Activated CD8-positive, alpha-beta memory T cell treated with anti-CD3 and anti-CD28 coated beads for 48 hours (primary cell): ENCODE measurements around the gene CARD8.

Source experiments
- DNase-seq, 3 experiments: peaks; one replicate each; pipeline ENCODE4 v3.0.0-alpha.2; 2020; ENCODE audit warnings: low read depth in 2 of 3, low spot score in 2 of 3

Gene CARD8

DNA sequence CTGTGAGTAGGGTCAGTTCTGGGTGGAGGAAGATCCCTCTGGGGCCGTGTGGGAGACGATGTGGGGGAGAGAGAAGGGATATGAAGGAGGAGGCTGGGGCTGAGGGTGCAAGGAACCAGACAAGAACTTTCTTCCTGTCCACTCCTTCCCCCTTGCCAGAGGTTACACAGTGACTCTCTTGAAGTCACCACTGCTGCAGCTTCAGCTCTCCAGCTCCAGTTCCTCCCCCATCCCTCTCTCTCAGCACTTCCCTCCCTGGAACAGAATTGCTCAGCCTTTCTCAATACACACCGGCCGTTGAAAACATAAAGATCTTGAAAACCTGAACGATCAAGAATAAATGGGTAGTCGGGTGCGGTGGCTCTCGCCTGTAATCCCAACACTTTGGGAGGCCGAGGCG lies 80.1 kb downstream of the CARD8 start:
- DNase-seq = no peak

DNA sequence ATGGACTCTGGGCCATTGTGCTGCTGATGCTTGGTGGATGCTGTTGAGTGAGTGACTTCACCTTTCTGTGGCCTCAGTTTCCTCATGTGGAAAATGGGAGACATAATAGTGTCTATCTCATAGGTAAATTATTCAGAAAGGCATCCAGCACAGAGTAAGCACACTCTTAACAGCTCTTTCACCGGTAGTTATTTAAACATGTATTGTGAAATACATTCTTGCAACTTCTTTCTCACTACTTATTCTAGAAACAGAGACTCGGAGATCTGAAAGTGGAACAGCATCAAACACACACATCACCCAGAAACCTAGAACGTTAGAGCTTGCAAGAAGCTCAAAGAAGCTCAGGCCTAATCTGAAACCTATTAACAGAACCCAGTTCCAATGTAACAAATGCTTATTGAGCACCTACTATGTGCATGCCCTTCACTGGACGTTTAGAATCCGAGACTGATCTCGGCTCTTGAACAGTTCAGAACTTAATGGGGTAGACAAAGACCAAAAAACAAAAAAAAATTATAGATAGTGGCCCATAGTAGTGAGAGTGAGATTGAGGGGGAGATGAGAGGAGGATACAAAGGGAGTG lies 81.2 kb downstream of the CARD8 start:
- DNase-seq = no peak

DNA sequence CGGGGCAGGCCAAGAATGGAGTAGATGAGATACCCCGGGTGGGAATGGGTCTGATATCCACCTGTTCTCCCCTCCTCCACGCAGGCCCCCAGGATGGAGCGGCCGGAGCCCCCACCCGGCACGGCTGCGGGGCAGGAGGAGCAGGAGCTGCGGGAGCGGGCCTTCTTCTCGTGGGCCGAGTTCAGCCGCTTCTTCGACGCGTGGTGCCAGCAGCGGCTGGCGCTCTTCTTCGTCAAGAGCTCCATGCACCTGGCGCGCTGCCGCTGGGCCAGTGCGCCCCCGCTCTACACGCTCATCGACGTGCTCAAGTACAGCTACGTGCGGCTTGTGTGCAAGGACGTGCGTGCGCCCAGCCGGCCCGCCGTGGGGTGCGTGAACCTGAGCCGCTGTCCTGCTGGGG lies 84.0 kb downstream of the CARD8 start:
- DNase-seq = no peak

DNA sequence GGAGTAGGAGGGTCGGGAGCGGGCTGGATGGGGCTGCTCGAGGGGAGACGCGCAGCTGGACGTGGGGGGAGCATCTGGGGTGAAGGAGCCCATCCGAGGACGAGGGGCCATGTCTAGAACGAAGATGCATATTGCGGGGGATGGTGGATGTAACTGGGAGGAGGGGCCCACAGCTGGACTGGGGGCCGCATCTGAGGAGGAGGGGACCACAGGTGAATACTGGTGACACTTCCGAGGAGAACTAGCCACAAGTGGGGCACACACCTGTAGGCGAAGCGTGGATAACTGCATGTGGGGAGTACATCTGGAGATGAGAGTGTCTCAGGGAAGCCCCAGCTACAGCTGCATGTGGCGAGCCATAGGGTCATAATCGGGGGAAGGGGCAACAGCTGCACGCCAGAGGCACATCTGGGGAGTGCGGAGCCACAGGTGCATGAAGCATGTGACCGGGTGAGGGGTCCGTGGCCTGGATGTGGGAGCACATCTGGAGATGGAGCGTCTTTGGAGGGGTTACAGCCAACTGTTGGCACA lies 84.8 kb downstream of the CARD8 start:
- DNase-seq = peak in 1 of 3 experiments; percentile 16

DNA sequence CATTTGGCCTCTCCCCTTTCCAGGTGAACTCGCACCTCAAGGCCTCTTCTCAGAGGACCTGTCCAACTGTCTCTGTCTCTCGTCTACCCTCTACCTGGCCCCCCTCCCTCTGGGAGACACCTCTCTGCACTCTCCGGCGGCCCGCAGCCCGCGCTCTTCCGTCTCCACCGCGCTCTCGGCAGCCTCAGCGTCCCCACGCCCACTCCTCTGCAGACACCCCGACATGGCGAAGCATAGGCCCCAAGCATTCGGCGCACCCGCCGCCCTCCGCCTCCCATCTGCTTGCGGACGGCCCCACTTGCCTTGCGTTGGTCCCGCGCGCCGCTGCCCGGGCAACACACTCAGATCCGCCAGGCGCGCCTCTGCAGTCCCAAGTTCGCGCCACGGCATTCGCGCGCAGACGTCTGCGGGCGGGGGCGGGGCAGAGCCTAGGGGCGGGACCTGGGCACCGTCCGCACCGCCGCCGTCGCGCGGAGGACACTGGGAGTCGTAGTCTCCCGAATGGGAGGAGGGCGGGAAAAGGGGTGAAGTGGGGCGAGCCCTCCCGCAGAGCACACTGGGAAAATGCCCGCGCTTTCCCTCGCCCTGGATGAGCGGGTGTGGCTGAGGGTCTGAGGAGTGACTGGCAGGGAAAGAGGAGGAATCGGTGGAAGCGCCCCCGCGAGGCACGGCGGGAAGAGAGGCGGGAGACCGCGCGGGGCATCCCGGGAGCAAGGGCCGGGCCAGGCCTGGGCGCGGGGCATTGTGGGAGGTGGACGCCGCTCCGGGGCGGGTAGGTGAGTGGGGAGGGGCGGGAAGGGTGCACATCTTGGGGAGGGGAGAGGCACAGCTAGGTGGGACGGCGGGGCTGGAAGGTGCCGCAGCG lies 85.5 kb downstream of the CARD8 start, which contains the start of the genes LIG1 and ZSWIM9:
TSS of gene LIG1 (minus strand) at position 406 of the 865 bp plus-strand sequence. CDS start 4,778 bp downstream, outside the sequence.
TSS of gene ZSWIM9 (plus strand) at position 742 of the 865 bp plus-strand sequence. CDS start 1,123 bp downstream, outside the sequence.
- peak; percentile 82 to 85 (median 85) for DNase-seq

DNA sequence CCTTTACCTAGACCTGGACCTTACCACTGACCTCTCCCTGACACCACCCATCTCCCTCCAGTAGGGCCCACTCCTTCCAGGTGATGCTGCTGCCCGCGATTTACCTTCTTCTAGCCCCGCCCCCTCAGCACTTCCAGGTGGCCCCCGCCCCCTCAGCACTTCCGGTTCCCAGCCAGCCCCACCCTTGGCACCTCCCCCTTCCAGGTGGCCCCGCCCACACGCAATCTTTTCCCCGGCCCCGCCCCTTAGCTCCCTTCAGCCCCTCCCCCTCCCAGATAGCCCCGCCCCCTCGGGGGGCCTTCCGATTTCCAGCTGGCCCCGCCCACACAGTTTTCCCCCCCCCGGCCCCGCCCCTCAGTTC lies 86.2 kb downstream of the CARD8 start:
- DNase-seq = peak; percentile 62 to 96 (median 84)

DNA sequence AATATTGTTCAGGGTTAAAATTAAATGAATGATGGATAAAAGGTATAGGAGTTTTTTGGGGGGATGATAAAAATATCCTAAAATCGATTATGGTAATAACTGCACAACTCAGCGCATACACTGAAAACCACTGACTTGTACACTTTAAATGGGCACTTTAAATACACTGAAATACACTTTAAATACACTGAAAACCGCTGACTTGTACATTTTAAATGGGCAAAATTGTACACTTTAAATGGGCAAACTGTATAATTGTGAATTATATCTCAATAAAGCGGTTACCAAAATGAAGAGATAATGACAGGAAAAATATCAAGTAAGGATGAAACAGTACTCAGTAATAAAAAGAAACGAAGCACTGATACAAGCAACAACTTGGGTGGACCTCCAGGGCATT lies 87.0 kb downstream of the CARD8 start:
- DNase-seq = no peak

DNA sequence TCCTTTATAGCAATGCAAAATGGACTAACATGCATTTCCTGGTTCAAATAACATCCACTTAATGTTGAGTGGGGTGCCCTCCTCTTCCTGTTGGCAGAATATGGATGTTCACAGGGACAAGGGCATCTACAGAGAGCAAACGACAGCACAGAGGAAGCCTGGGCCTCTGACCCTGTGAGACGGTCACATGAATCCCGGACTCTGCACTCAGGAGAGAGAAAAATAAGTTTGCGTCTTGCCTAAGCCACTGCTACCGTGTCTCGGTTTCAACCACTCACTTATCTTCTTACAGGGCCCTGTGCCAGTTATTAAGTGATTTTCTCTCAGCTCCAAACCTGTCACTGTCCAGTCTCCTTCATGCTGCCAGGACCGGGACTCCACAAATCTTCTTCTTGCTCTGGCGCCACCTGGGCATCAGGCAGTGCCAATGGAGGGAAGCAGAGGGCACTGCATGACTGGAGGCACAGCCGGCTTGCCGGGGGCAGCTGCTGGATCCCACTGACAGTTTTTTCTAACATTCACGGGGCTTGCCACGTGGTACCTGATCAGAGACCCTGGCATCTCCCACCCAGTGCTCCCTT lies 97.4 kb downstream of the CARD8 start:
- DNase-seq = no peak
